Activated CD4-positive, alpha-beta T cell treated with anti-CD3 and anti-CD28 coated beads for 36 hours (primary cell): Measurements from ENCODE around the gene GUCA2A. TPM values are rescaled to one million over a fixed set of nuclear protein-coding genes. Genes with fewer than 3 reads are reported as not detected.
A peak's percentile ranks its signal among the peaks of the same experiment; 100 is the strongest.
"Not testable (repeated sequence)": the region's sequence is repeated elsewhere in the genome, so short reads cannot be mapped to it uniquely, and the experiment has no call there.

ENCODE experiments used
- ATAC-seq: fragments of 200-7000 bp; cut with Tn5 transposase; one replicate; pipeline ENCODE4 v1.10.0; 2021; ENCODE audit warnings: mild to moderate bottlenecking, moderate library complexity
- CTCF ChIA-PET: fragments of 350-600 bp; sonication (Branson Sonifier 250); formaldehyde crosslinking; loops from one replicate; lab custom pipeline; 2021; ENCODE audit warnings: antibody characterized with exemption; lab: Charles Lee
- POLR2A ChIA-PET: fragments of 350-600 bp; sonication (Branson Sonifier 250); formaldehyde crosslinking; loops from one replicate; lab custom pipeline; 2021; ENCODE audit warnings: antibody characterized with exemption, inconsistent platforms; lab: Charles Lee
- DNase-seq: peaks from one replicate; pipeline ENCODE4 v3.0.0-alpha.2; 2020
- H3K27ac Mint-ChIP-seq: one replicate; pipeline ENCODE4 v1.8.0; 2021; ENCODE audit warnings: mixed read lengths
- H3K27me3 Mint-ChIP-seq: one replicate; pipeline ENCODE4 v1.8.0; 2021; ENCODE audit warnings: mixed read lengths
- H3K36me3 Mint-ChIP-seq: one replicate; pipeline ENCODE4 v1.8.0; 2021; ENCODE audit warnings: low read depth, mixed read lengths
- H3K4me1 Mint-ChIP-seq: one replicate; pipeline ENCODE4 v1.8.0; 2021; ENCODE audit warnings: mixed read lengths
- H3K4me3 Mint-ChIP-seq: one replicate; pipeline ENCODE4 v1.8.0; 2021; ENCODE audit warnings: mild to moderate bottlenecking, moderate library complexity, mixed read lengths
- H3K9me3 Mint-ChIP-seq: one replicate; pipeline ENCODE4 v1.8.0; 2021; ENCODE audit warnings: low read depth, mixed read lengths
- intact Hi-C, 2 experiments: fragments of 100-400 bp; cut with DNase I in 1 of 2; cut with micrococcal nuclease in 1 of 2; formaldehyde crosslinking; loops; one replicate each; pipeline versions ENCODE4 v1.14.2 to v1.15.1; 2022 to 2024; cut with DNase I, micrococcal nuclease
- total RNA-seq, 2 experiments: library from RNA; stranded (reverse); gene quantifications; one replicate each; pipeline ENCODE4 v1.2.3, GENCODE V29; 2021

Gene GUCA2A
- total RNA-seq: not detected

GRCh38 chr1:42164551-42165420 lies at the start of gene GUCA2A:
Gene GUCA2A, minus strand, starts transcription at chr1:42164745. Its CDS starts 33 bp downstream, at chr1:42164712.
- ChIA-PET POLR2A (no interaction called here), CTCF (interaction anchor here (0.6 to 0.8 kb wide), 2 partner anchors 155 to 667 kb away, joined by 3 read pairs; no protein-coding TSS in a partner anchor)
- no peak within 1 kb of the TSS for H3K27ac Mint-ChIP-seq
- H3K9me3 Mint-ChIP-seq: peaks cover 13% of the 10 kb centered on the region
- intact Hi-C loops: no loop called here
- ATAC-seq (no peak), DNase-seq (no peak)
- H3K4me1 Mint-ChIP-seq: no peaks in the 10 kb centered on the region
- H3K4me3 Mint-ChIP-seq: no peak within 1 kb of the TSS
- peaks cover 2% of the 10 kb centered on the region for H3K27me3 Mint-ChIP-seq
- H3K36me3 Mint-ChIP-seq: peaks cover 2% of the 10 kb centered on the region

GRCh38 chr1:42211224-42211623 lies 46.7 kb upstream of the GUCA2A start:
- Mint-ChIP-seq H3K4me3 (no peak overlapping the region), H3K27ac (no peak overlapping the region), H3K27me3 (no peaks in the 10 kb centered on the region), H3K36me3 (peaks cover 48% of the 10 kb centered on the region), H3K4me1 (peaks cover 32% of the 10 kb centered on the region), H3K9me3 (peaks cover 14% of the 10 kb centered on the region)
- POLR2A ChIA-PET: no interaction called here
- ATAC-seq (no peak), DNase-seq (no peak)
- intact Hi-C loops: no loop called here
- CTCF ChIA-PET: no interaction called here

- POLR2A ChIA-PET: no interaction called here
These were observed 46.0 kb upstream of the GUCA2A start for GRCh38 chr1:42210421-42211133.

GRCh38 chr1:42209526-42210251 lies 45.1 kb upstream of the GUCA2A start:
- peaks cover 11% of the 10 kb centered on the region for H3K9me3 Mint-ChIP-seq
- CTCF ChIA-PET: interaction anchor here (1.1 to 1.3 kb wide), 2 partner anchors 37 to 63 kb away, joined by 3 to 4 read pairs; no protein-coding TSS in a partner anchor
- H3K4me3 Mint-ChIP-seq: no peak overlapping the region

More at GRCh38 chr1:42210421-42211133, 46.0 kb upstream of the GUCA2A start:
- intact Hi-C loops: no loop called here
- Mint-ChIP-seq H3K27me3 (no peaks in the 10 kb centered on the region), H3K4me3 (no peak overlapping the region), H3K27ac (no peak overlapping the region), H3K4me1 (peaks cover 32% of the 10 kb centered on the region), H3K36me3 (peaks cover 51% of the 10 kb centered on the region), H3K9me3 (peaks cover 14% of the 10 kb centered on the region)
- CTCF ChIA-PET: interaction anchor here (1.1 to 1.3 kb wide), 2 partner anchors 37 to 64 kb away, joined by 3 to 4 read pairs; no protein-coding TSS in a partner anchor
- ATAC-seq (no peak), DNase-seq (no peak)

GRCh38 chr1:42206930-42207329 lies 42.4 kb upstream of the GUCA2A start:
- ATAC-seq, H3K27me3 Mint-ChIP-seq, intact Hi-C loops, DNase-seq, H3K9me3 Mint-ChIP-seq, POLR2A ChIA-PET, H3K4me3 Mint-ChIP-seq: not testable (repeated sequence)
- Mint-ChIP-seq H3K4me1 (peaks cover 27% of the 10 kb centered on the region), H3K27ac (peak overlapping the region; percentile 69), H3K36me3 (peaks cover 59% of the 10 kb centered on the region)
- CTCF ChIA-PET: interaction anchor here (0.6 to 2.4 kb wide), 3 partner anchors 18 to 33 kb away, joined by 3 to 8 read pairs (median 3); no protein-coding TSS in a partner anchor

More at GRCh38 chr1:42209526-42210251, 45.1 kb upstream of the GUCA2A start:
- DNase-seq: no peak
- H3K27me3 Mint-ChIP-seq: no peaks in the 10 kb centered on the region
- peaks cover 32% of the 10 kb centered on the region for H3K4me1 Mint-ChIP-seq
- no peak for ATAC-seq
- POLR2A ChIA-PET: no interaction called here
- H3K27ac Mint-ChIP-seq: no peak overlapping the region
- intact Hi-C loops: no loop called here
- peaks cover 52% of the 10 kb centered on the region for H3K36me3 Mint-ChIP-seq

GRCh38 chr1:42206164-42206563 lies 41.6 kb upstream of the GUCA2A start:
- ChIA-PET POLR2A (no interaction called here), CTCF (interaction anchor here (2.4 kb wide), 1 partner anchor 33 kb away, joined by 8 read pairs; no protein-coding TSS in a partner anchor)
- no peak for DNase-seq
- intact Hi-C loops: no loop called here
- no peak for ATAC-seq
- H3K27me3 Mint-ChIP-seq: no peaks in the 10 kb centered on the region
- H3K4me3 Mint-ChIP-seq: no peak overlapping the region
- H3K27ac Mint-ChIP-seq: no peak overlapping the region
- peaks cover 5% of the 10 kb centered on the region for H3K9me3 Mint-ChIP-seq
- H3K4me1 Mint-ChIP-seq: peaks cover 23% of the 10 kb centered on the region
- H3K36me3 Mint-ChIP-seq: peaks cover 57% of the 10 kb centered on the region

GRCh38 chr1:42201986-42202385 lies 37.4 kb upstream of the GUCA2A start:
- peaks cover 3% of the 10 kb centered on the region for H3K4me1 Mint-ChIP-seq
- peaks cover 54% of the 10 kb centered on the region for H3K36me3 Mint-ChIP-seq
- intact Hi-C loops: no loop called here
- no peak overlapping the region for H3K27ac Mint-ChIP-seq
- H3K27me3 Mint-ChIP-seq: no peaks in the 10 kb centered on the region
- ChIA-PET CTCF (interaction anchor here (0.8 to 1.0 kb wide), 2 partner anchors 13 to 29 kb away, joined by 3 read pairs; no protein-coding TSS in a partner anchor), POLR2A (no interaction called here)
- ATAC-seq: no peak
- DNase-seq: no peak
- H3K9me3 Mint-ChIP-seq: peaks cover 3% of the 10 kb centered on the region
- no peak overlapping the region for H3K4me3 Mint-ChIP-seq

GRCh38 chr1:42198251-42198650 lies 33.7 kb upstream of the GUCA2A start:
- ChIA-PET CTCF (no interaction called here), POLR2A (no interaction called here)
- Mint-ChIP-seq H3K9me3 (peaks cover 2% of the 10 kb centered on the region), H3K4me3 (no peak overlapping the region), H3K27me3 (no peaks in the 10 kb centered on the region), H3K27ac (no peak overlapping the region), H3K36me3 (peaks cover 36% of the 10 kb centered on the region), H3K4me1 (no peaks in the 10 kb centered on the region)
- DNase-seq: no peak
- intact Hi-C loops: no loop called here
- no peak for ATAC-seq

GRCh38 chr1:42195841-42196240 lies 31.3 kb upstream of the GUCA2A start:
- ChIA-PET CTCF (no interaction called here), POLR2A (no interaction called here)
- no peak overlapping the region for H3K4me3 Mint-ChIP-seq
- H3K27ac Mint-ChIP-seq: no peak overlapping the region
- no peaks in the 10 kb centered on the region for H3K9me3 Mint-ChIP-seq
- intact Hi-C loops: no loop called here
- DNase-seq (no peak), ATAC-seq (no peak)
- no peaks in the 10 kb centered on the region for H3K4me1 Mint-ChIP-seq
- H3K27me3 Mint-ChIP-seq: no peaks in the 10 kb centered on the region
- H3K36me3 Mint-ChIP-seq: peaks cover 29% of the 10 kb centered on the region

GRCh38 chr1:42192106-42192505 lies 27.6 kb upstream of the GUCA2A start:
- intact Hi-C loops: no loop called here
- ChIA-PET POLR2A (no interaction called here), CTCF (interaction anchor here (0.6 to 2.1 kb wide), 4 partner anchors 11 to 23 kb away, joined by 3 to 8 read pairs (median 4); no protein-coding TSS in a partner anchor)
- ATAC-seq (no peak), DNase-seq (no peak)
- no peaks in the 10 kb centered on the region for H3K4me1 Mint-ChIP-seq
- H3K36me3 Mint-ChIP-seq: peaks cover 40% of the 10 kb centered on the region
- H3K4me3 Mint-ChIP-seq: no peak overlapping the region
- H3K27me3 Mint-ChIP-seq: no peaks in the 10 kb centered on the region
- peak overlapping the region; percentile 1 for H3K27ac Mint-ChIP-seq
- H3K9me3 Mint-ChIP-seq: no peaks in the 10 kb centered on the region

GRCh38 chr1:42191319-42191718 lies 26.8 kb upstream of the GUCA2A start:
- no peak overlapping the region for H3K27ac Mint-ChIP-seq
- no peak for DNase-seq
- H3K36me3 Mint-ChIP-seq: peaks cover 38% of the 10 kb centered on the region
- intact Hi-C loops: no loop called here
- ATAC-seq: no peak
- ChIA-PET CTCF (interaction anchor here (0.6 to 2.1 kb wide), 2 partner anchors 18 to 899 kb away, joined by 3 to 8 read pairs; no protein-coding TSS in a partner anchor), POLR2A (no interaction called here)
- H3K9me3 Mint-ChIP-seq: no peaks in the 10 kb centered on the region
- no peak overlapping the region for H3K4me3 Mint-ChIP-seq
- H3K4me1 Mint-ChIP-seq: peaks cover 2% of the 10 kb centered on the region
- H3K27me3 Mint-ChIP-seq: no peaks in the 10 kb centered on the region
